Measurements from ENCODE around the gene GINS1. TPM values are rescaled to one million over a fixed set of nuclear protein-coding genes. Genes with fewer than 3 reads are reported as not detected.

Gene GINS1
- total and polyA plus RNA-seq, 2 of the 8 experiments (the other 6 are each of a cell fraction or from before 2014, with no cell fraction given) = 44.7 to 68.4 TPM

GRCh38 chr20:25368976-25369375 lies 38.5 kb upstream of the GINS1 start:
- peaks cover 0 to 86% of the 10 kb centered on the region in 2 experiments; a peak in 3 of 4 replicates for H3K79me2 ChIP-seq (ENCODE audit: control insufficient read depth in 1 of 2, insufficient read depth in 2 of 2, low read length in 2 of 2)
- H4K8ac ChIP-seq (ENCODE audit: extremely low read depth, insufficient read depth, low read length) = no peak overlapping the region
- H2BK20ac ChIP-seq (ENCODE audit: low read length) = no peak overlapping the region
- no peak overlapping the region for H4K5ac ChIP-seq (ENCODE audit: insufficient read length, low read depth, low read length)
- H2BK120ac ChIP-seq (replicated peaks; ENCODE audit: low read depth, low read length) = no peak overlapping the region
- H2AK5ac ChIP-seq (ENCODE audit: low read depth, low read length) = no peak overlapping the region
- no peaks in the 10 kb centered on the region for H3K23me2 ChIP-seq (ENCODE audit: low read depth, low read length)
- no peaks in the 10 kb centered on the region for H3K36me3 ChIP-seq (ENCODE audit: control insufficient read depth in 2 of 4, insufficient read depth in 4 of 4, low read length in 3 of 4)
- no peak overlapping the region for H3K14ac ChIP-seq (ENCODE audit: insufficient read length)
- peaks cover 0 to 3% (median 2%) of the 10 kb centered on the region in 4 experiments; a peak in 5 of 7 replicates for H3K4me1 ChIP-seq (replicated peaks in 1 of 4; ENCODE audit: control insufficient read depth in 3 of 4, insufficient read depth in 4 of 4, low read length in 3 of 4)
- ChIA-PET CTCF (ENCODE audit: partially characterized antibody) (interaction anchor here (0.9 to 2.5 kb wide), 2 partner anchors 17 to 181 kb away, joined by 4 to 5 read pairs; no protein-coding TSS in a partner anchor), POLR2A (ENCODE audit: partially characterized antibody) (interaction anchor here (0.6 to 1.6 kb wide), 4 partner anchors 11 to 69 kb away, joined by 3 to 6 read pairs (median 4); partner anchors contain the start of gene GINS1)
- FAIRE-seq (no peak), DNase-seq (ENCODE audit: low read depth in 1 of 2, low spot score in 2 of 2) (no peak)
- peaks cover 8% of the 10 kb centered on the region for H3K79me1 ChIP-seq (ENCODE audit: low read depth, low read length)
- 96% methylated on average over 5 of the region's 5 CpGs; no CpG with 5 or more reads in 1 of the 2 experiments for WGBS, 2 experiments (ENCODE audit: extremely low coverage in 1 of 2, insufficient coverage in 1 of 2, insufficient read length in 1 of 2, insufficient replicate concordance in 2 of 2, low coverage in 1 of 2, low lambda C conversion rate in 2 of 2, missing lambda C conversion rate in 1 of 2)
- H4K91ac ChIP-seq (replicated peaks; ENCODE audit: insufficient read length, low read length) = no peak overlapping the region
- H3K9ac ChIP-seq (replicated peaks in 1 of 4; ENCODE audit: extremely low read depth in 1 of 4, low read depth in 3 of 4, low read length in 3 of 4) = no peak overlapping the region
- no peak overlapping the region for H2BK5ac ChIP-seq (ENCODE audit: low read depth, low read length)
- no peak overlapping the region for H3K4me3 ChIP-seq (ENCODE audit: extremely low read depth in 1 of 4, insufficient read depth in 2 of 4, low read depth in 3 of 4, low read length in 4 of 4)
- no peak overlapping the region for H3K4ac ChIP-seq (replicated peaks; ENCODE audit: insufficient read length, low read depth, low read length)
- peaks cover 0 to 4% of the 10 kb centered on the region in 2 experiments; a peak in 1 of 4 replicates for H3K9me3 ChIP-seq (ENCODE audit: insufficient read depth in 2 of 2, low read depth in 1 of 2, low read length in 1 of 2)
- no peak overlapping the region for H3K27ac ChIP-seq (ENCODE audit: low read depth, low read length)
- no peak overlapping the region for H2AFZ ChIP-seq (ENCODE audit: low read length)
- no peak overlapping the region for H3K56ac ChIP-seq (replicated peaks; ENCODE audit: insufficient read length, low read depth, low read length)
- H3K23ac ChIP-seq (ENCODE audit: insufficient read length) = no peak overlapping the region
- H4K20me1 ChIP-seq (replicated peaks in 1 of 2; ENCODE audit: control insufficient read depth in 1 of 2, insufficient read depth in 2 of 2, low read length in 2 of 2) = peaks cover 4 to 7% of the 10 kb centered on the region in 2 experiments
- no peak overlapping the region for H3K4me2 ChIP-seq (ENCODE audit: insufficient read depth in 1 of 2, low read depth in 2 of 2, low read length in 2 of 2)
- no peak overlapping the region for H2BK12ac ChIP-seq (ENCODE audit: low read depth, low read length)
- no peaks in the 10 kb centered on the region for H3K27me3 ChIP-seq (replicated peaks in 1 of 4; ENCODE audit: control insufficient read depth in 3 of 4, extremely low read depth in 1 of 4, insufficient read depth in 3 of 4, low read length in 3 of 4)
- no peak overlapping the region for H2BK15ac ChIP-seq (ENCODE audit: low read length)
- no peak overlapping the region for H3K18ac ChIP-seq (ENCODE audit: extremely low read depth, low read length)
- no peak for TF ChIP-seq BRCA1 (IDR thresholded peaks at IDR 0.05; ENCODE audit: low read depth, low read length)
- no peak for TF ChIP-seq CREB1 (IDR thresholded peaks at IDR 0.05)
- TF ChIP-seq SAP30 (IDR thresholded peaks at IDR 0.05; ENCODE audit: insufficient read depth, insufficient replicate concordance, low read length) = no peak
- no peak for TF ChIP-seq BACH1 (IDR thresholded peaks at IDR 0.05; ENCODE audit: low read length)
- no peak for TF ChIP-seq ASH2L (IDR thresholded peaks at IDR 0.05; ENCODE audit: low read length)
- TF ChIP-seq RFX5 (IDR thresholded peaks at IDR 0.05; ENCODE audit: borderline replicate concordance, low read depth, low read length) = no peak
- no peak for TF ChIP-seq GABPA (IDR thresholded peaks at IDR 0.05; ENCODE audit: borderline replicate concordance, insufficient read depth, low read length)
- no peak for TF ChIP-seq JUN (IDR thresholded peaks at IDR 0.05; ENCODE audit: low read depth, low read length)
- TF ChIP-seq HDAC6 (IDR thresholded peaks at IDR 0.05; ENCODE audit: low read depth, low read length) = no peak
- TF ChIP-seq NANOG (IDR thresholded peaks at IDR 0.05; ENCODE audit: insufficient read depth, low read depth, low read length, poor library complexity, severe bottlenecking) = no peak
- no peak for TF ChIP-seq MAFK (IDR thresholded peaks at IDR 0.05; ENCODE audit: low read depth, low read length)
- no peak for TF ChIP-seq EZH2 (IDR thresholded peaks at IDR 0.05; ENCODE audit: low read depth, low read length, severe bottlenecking)
- TF ChIP-seq GTF2F1 (IDR thresholded peaks at IDR 0.05; ENCODE audit: borderline replicate concordance, low read depth, low read length) = no peak
- TF ChIP-seq NRF1 (IDR thresholded peaks at IDR 0.05; ENCODE audit: low read depth, low read length) = no peak
- TF ChIP-seq KDM1A (IDR thresholded peaks at IDR 0.05; ENCODE audit: borderline replicate concordance, low read length) = no peak

Measured in H1 (cell line).